Caco-2 (cell line): Measurements from ENCODE around the gene PIR. TPM values are rescaled to one million over a fixed set of nuclear protein-coding genes. Genes with fewer than 3 reads are reported as not detected.

Experiments used
- BruUV-seq: library from RNA; stranded (reverse); fragments of 400-500 nt; replicated peaks from 2 replicates; lab custom pipeline; 2021; lab: Mats Ljungman, UMichigan
- CTCF ChIA-PET: fragments of 300-600 bp; sonication (Branson Sonifier 250); formaldehyde crosslinking; loops from one replicate; lab custom pipeline; 2022; ENCODE audit warnings: antibody characterized with exemption; lab: Charles Lee
- POLR2A ChIA-PET: fragments of 300-600 bp; sonication (Branson Sonifier 250); formaldehyde crosslinking; loops from one replicate; lab custom pipeline; 2022; ENCODE audit warnings: antibody characterized with exemption; lab: Charles Lee
- DNase-seq, 2 experiments: peaks; one replicate each; pipeline versions ENCODE4 v3.0.0 to v3.0.0-alpha.2; 2020 to 2022
- H3K27me3 ChIP-seq: replicated peaks from 2 replicates; pipeline ENCODE4 v1.6.0; 2011; ENCODE audit warnings: low read length; ENCODE audit not compliant: control insufficient read depth, insufficient read depth
- H3K36me3 ChIP-seq: 2 replicates; pipeline ENCODE4 v1.5.1; 2011; ENCODE audit warnings: low read length; ENCODE audit not compliant: control insufficient read depth, insufficient read depth
- H3K4me1 ChIP-seq: fragments of 250-450 bp; sonication (Bioruptor Pico); 2 replicates; pipeline ENCODE4 v1.5.1; 2020; ENCODE audit warnings: mild to moderate bottlenecking
- H3K4me3 ChIP-seq: 2 replicates; pipeline ENCODE4 v1.5.1; 2011; ENCODE audit warnings: low read depth, mild to moderate bottlenecking, control low read depth, low read length
- H3K9me3 ChIP-seq: fragments of 250-450 bp; sonication (Bioruptor Pico); 2 replicates; pipeline ENCODE4 v1.5.1; 2020; ENCODE audit warnings: mild to moderate bottlenecking, moderate library complexity
- H3K27ac Mint-ChIP-seq: one replicate; pipeline ENCODE4 v1.8.0; 2022; ENCODE audit warnings: mixed read lengths; ENCODE audit not compliant: unreplicated experiment
- H3K27me3 Mint-ChIP-seq: one replicate; pipeline ENCODE4 v1.8.0; 2022; ENCODE audit warnings: mixed read lengths; ENCODE audit not compliant: insufficient read depth, unreplicated experiment
- H3K36me3 Mint-ChIP-seq: one replicate; pipeline ENCODE4 v1.8.0; 2022; ENCODE audit warnings: mild to moderate bottlenecking, mixed read lengths; ENCODE audit not compliant: insufficient read depth, unreplicated experiment
- H3K4me1 Mint-ChIP-seq: one replicate; pipeline ENCODE4 v1.8.0; 2022; ENCODE audit warnings: low read depth, mixed read lengths; ENCODE audit not compliant: unreplicated experiment
- H3K4me3 Mint-ChIP-seq: one replicate; pipeline ENCODE4 v1.8.0; 2022; ENCODE audit warnings: mild to moderate bottlenecking, moderate library complexity, mixed read lengths; ENCODE audit not compliant: unreplicated experiment
- H3K9me3 Mint-ChIP-seq: one replicate; pipeline ENCODE4 v1.8.0; 2022; ENCODE audit warnings: mixed read lengths; ENCODE audit not compliant: unreplicated experiment
- CTCF ChIP-seq, 2 experiments: fragments of 200-600 bp in 1 of 2; IDR thresholded peaks; 1 replicate in 1 of 2; 2 replicates in 1 of 2; pipeline versions ENCODE4 v1.5.1 to v1.8.0; 2011 to 2022; ENCODE audit warnings: antibody characterized with exemption in 1 of 2, control low read depth in 1 of 2, inconsistent platforms in 1 of 2, low read depth in 1 of 2, low read length in 1 of 2, mild to moderate bottlenecking in 1 of 2, moderate library complexity in 1 of 2; ENCODE audit not compliant: insufficient read depth in 1 of 2, severe bottlenecking in 1 of 2, unreplicated experiment in 1 of 2
- intact Hi-C: fragments of 100-400 bp; cut with micrococcal nuclease; formaldehyde crosslinking; loops from one replicate; pipeline ENCODE4 v1.10.0; 2022; ENCODE audit not compliant: unreplicated experiment
- total RNA-seq: library from RNA; stranded (reverse); gene quantifications from 2 replicates; pipeline ENCODE4 v1.2.3, GENCODE V29; 2022

The PIR gene
- total RNA-seq, 1 experiment from 2014 or later: 15.7 TPM

DNA sequence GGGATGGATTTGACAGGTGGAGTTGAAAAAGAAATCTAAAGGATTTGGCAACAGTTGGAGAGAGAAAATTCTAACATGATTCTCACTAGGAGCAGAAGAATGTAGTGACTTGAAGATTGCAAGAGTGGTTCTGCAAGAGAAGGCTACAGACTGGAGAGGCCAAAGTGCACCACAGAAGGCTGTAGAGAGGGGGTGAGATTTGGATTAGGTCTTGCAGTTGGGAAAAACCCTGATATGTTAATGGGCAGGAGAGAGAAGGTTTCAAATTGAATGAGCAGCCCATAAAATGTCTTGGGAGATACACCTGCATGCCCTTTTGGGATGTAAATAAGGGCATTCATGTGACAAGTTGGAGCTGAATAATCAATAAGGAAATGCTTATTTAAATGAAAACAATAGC lies 94.3 kb downstream of the PIR start:
- Mint-ChIP-seq H3K4me3 (no peak overlapping the region), H3K36me3 (no peaks in the 10 kb centered on the region), H3K4me1 (no peaks in the 10 kb centered on the region), H3K27me3 (no peaks in the 10 kb centered on the region), H3K9me3 (no peaks in the 10 kb centered on the region), H3K27ac (no peak overlapping the region)
- Histone ChIP-seq H3K4me1 (no peaks in the 10 kb centered on the region), H3K9me3 (no peaks in the 10 kb centered on the region), H3K4me3 (no peak overlapping the region), H3K36me3 (no peaks in the 10 kb centered on the region), H3K27me3 (no peaks in the 10 kb centered on the region)
- no peak for TF ChIP-seq CTCF (IDR thresholded peaks at IDR 0.05; ENCODE audit: insufficient read depth in 1 of 2, low read depth in 1 of 2, low read length in 1 of 2, severe bottlenecking in 1 of 2, unreplicated experiment in 1 of 2)
- ChIA-PET CTCF (no interaction called here), POLR2A (interaction anchor here (0.6 kb wide), 1 partner anchor 132 kb away, joined by 4 read pairs; no protein-coding TSS in a partner anchor)
- intact Hi-C loops: no loop called here
- DNase-seq: no peak
- no TSS peak for BruUV-seq

DNA sequence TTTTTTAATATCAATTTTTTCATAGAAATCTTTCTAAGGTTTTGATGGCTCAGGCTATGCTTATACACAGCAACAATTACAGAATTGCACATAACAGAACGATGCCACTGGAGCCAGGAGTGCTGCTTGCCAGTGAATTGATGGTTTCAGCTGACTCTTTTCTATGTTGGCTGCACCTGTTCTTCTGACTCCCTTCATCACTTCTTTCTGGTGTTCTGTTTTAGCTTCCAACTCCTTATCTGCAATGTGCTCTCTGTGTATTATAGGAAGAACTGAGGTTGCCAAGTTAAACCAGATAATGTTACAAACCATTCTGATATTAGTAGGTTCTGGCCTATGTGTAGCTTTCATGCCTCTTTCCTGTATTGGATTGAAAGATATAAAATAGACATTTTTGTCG lies 97.3 kb downstream of the PIR start:
- no peak for DNase-seq
- H3K27me3 Mint-ChIP-seq: no peaks in the 10 kb centered on the region
- POLR2A ChIA-PET: no interaction called here
- no peaks in the 10 kb centered on the region for H3K4me1 Mint-ChIP-seq
- Histone ChIP-seq H3K9me3 (no peaks in the 10 kb centered on the region), H3K4me1 (no peaks in the 10 kb centered on the region), H3K4me3 (no peak overlapping the region), H3K27me3 (no peaks in the 10 kb centered on the region), H3K36me3 (no peaks in the 10 kb centered on the region)
- no peak for TF ChIP-seq CTCF (IDR thresholded peaks at IDR 0.05; ENCODE audit: insufficient read depth in 1 of 2, low read depth in 1 of 2, low read length in 1 of 2, severe bottlenecking in 1 of 2, unreplicated experiment in 1 of 2)
- H3K4me3 Mint-ChIP-seq: no peak overlapping the region
- CTCF ChIA-PET: no interaction called here
- no peaks in the 10 kb centered on the region for H3K36me3 Mint-ChIP-seq
- intact Hi-C loops: no loop called here
- H3K27ac Mint-ChIP-seq: no peak overlapping the region
- H3K9me3 Mint-ChIP-seq: no peaks in the 10 kb centered on the region
- no TSS peak for BruUV-seq

DNA sequence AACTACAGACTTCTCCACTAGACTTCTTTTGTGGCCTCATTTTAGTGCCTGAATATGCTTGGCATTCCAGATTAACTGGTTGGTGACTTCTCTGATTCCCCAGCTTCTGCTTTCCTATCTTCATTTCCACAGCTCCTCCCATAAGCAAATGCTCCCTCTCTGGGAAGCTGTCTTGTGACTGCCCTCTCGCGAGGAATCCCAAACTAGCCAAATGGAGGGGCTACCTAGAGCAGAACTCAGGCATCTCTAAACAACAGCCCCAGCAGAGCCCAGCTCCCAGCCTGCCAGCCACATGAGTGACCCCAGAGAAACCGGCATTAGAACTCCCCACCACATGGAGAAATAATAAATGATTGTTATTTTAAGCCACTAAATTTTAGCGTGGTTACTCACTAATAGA lies 101.3 kb downstream of the PIR start:
- Mint-ChIP-seq H3K9me3 (no peaks in the 10 kb centered on the region), H3K27me3 (no peaks in the 10 kb centered on the region), H3K4me1 (no peaks in the 10 kb centered on the region), H3K27ac (no peak overlapping the region), H3K36me3 (no peaks in the 10 kb centered on the region), H3K4me3 (no peak overlapping the region)
- no peaks in the 10 kb centered on the region for H3K4me1 ChIP-seq
- no peak for DNase-seq
- no peaks in the 10 kb centered on the region for H3K9me3 ChIP-seq
- ChIA-PET POLR2A (no interaction called here), CTCF (no interaction called here)
- no peak for TF ChIP-seq CTCF (IDR thresholded peaks at IDR 0.05; ENCODE audit: insufficient read depth in 1 of 2, low read depth in 1 of 2, low read length in 1 of 2, severe bottlenecking in 1 of 2, unreplicated experiment in 1 of 2)
- no peak overlapping the region for H3K4me3 ChIP-seq
- no TSS peak for BruUV-seq
- H3K27me3 ChIP-seq: no peaks in the 10 kb centered on the region
- intact Hi-C loops: no loop called here
- H3K36me3 ChIP-seq: no peaks in the 10 kb centered on the region
